Muscle layer of colon (tissue), 2 donors: Measurements from ENCODE around the gene NDE1.
"Not testable (repeated sequence)": the region's sequence is repeated elsewhere in the genome, so short reads cannot be mapped to it uniquely, and the experiment has no call there.

Source experiments
- H3K27ac ChIP-seq: one replicate; pipeline ENCODE4 v1.7.0; 2013; ENCODE audit warnings: low read depth, mild to moderate bottlenecking, low read length, moderate library complexity
- H3K27me3 ChIP-seq, 2 donors: one replicate each; pipeline ENCODE4 v1.7.0; 2013; ENCODE audit warnings: low read length in 2 of 2, mild to moderate bottlenecking in 2 of 2; ENCODE audit not compliant: insufficient read depth in 2 of 2, control insufficient read depth in 1 of 2
- H3K36me3 ChIP-seq: one replicate; pipeline ENCODE4 v1.7.0; 2013; ENCODE audit warnings: mild to moderate bottlenecking, low read length; ENCODE audit not compliant: insufficient read depth
- H3K4me1 ChIP-seq: one replicate; pipeline ENCODE4 v1.7.0; 2013; ENCODE audit warnings: mild to moderate bottlenecking, low read length; ENCODE audit not compliant: insufficient read depth
- H3K4me3 ChIP-seq, 2 donors: one replicate each; pipeline ENCODE4 v1.7.0; 2013; ENCODE audit warnings: low read length in 2 of 2, low read depth in 1 of 2, mild to moderate bottlenecking in 1 of 2, moderate library complexity in 1 of 2
- H3K9ac ChIP-seq: one replicate; pipeline ENCODE4 v1.7.0; 2013; ENCODE audit warnings: low read length
- H3K9me3 ChIP-seq: one replicate; pipeline ENCODE4 v1.7.0; 2013; ENCODE audit warnings: mild to moderate bottlenecking, low read length
- donor health status: abdominal sarcoma.
- donor health status: Adenocarcinoma of cecum.

The NDE1 gene

DNA sequence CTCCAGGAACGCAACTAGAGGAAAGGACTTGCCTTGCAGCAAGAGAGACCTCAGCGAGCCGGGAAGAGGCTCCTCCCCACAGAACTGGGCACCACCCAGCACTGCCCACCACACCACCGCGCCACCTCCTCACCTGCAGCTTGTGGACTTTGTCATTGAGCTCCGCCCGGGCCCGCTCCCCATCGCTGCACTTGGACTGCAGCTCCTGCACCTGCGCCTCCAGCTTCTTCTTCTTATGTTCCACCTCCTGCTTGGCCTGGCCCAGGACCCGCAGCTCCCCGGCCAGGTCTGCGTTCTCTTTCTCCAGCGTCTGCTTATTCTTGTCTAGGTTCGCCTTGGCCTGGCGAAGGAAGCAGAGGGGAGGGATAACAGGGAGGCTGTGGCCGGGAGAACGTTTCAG, 76.7 kb downstream of the NDE1 start:
- H3K9me3 ChIP-seq, result no peaks in the 10 kb centered on the region
- H3K27ac ChIP-seq, result no peak overlapping the region
- H3K4me1 ChIP-seq, result peaks cover 20% of the 10 kb centered on the region
- peaks cover 95% of the 10 kb centered on the region for H3K36me3 ChIP-seq
- H3K4me3 ChIP-seq, result no peak overlapping the region
- H3K9ac ChIP-seq, result no peak overlapping the region
- no peaks in the 10 kb centered on the region for H3K27me3 ChIP-seq

DNA sequence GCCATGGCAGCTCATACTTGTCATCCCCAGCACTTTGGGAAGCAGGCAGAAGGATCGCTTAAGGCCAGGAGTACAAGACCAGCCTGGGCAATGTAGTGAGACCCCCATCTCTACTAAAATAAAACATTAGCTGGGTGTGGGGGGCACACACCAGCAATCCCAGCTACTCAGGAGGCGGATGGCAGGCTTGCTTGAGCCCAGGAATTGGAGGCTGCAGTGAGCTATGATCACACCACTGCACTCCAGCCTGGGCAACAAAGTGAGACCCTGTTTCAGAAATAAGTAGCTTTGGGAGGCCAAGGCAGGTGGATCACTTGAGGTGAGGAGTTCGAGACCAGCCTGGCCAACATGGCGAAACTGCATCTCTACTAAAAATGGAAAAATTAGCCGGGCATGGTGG, 77.7 kb downstream of the NDE1 start:
- H3K9ac ChIP-seq, H3K9me3 ChIP-seq, H3K27me3 ChIP-seq, H3K4me3 ChIP-seq: not testable (repeated sequence)
- peak overlapping the region; percentile 6 for H3K27ac ChIP-seq
- peaks cover 94% of the 10 kb centered on the region for H3K36me3 ChIP-seq
- H3K4me1 ChIP-seq, result peaks cover 20% of the 10 kb centered on the region

DNA sequence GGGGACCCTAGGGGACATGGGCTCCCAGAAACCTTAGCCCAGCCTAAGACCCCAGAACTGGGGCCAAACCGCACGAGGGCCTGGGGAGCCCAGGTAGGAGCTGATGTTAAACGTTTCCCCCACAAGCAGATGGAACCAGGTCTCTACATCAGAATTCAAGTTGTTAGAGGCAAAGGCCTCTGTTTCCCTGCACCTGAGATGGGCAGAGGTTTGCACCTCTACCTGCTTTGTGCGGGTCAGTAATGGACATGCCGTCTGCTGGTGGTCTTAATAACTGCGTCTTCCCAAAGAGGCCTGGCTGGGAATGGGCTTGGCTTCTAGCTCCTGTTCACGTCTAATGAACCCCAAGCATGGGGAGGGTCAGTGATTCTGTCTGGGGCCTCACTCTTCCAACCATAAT, 79.1 kb downstream of the NDE1 start:
- Histone ChIP-seq H3K4me1 (peaks cover 22% of the 10 kb centered on the region), H3K9ac (no peak overlapping the region), H3K4me3 (no peak overlapping the region), H3K27ac (no peak overlapping the region), H3K27me3 (no peaks in the 10 kb centered on the region), H3K9me3 (no peaks in the 10 kb centered on the region), H3K36me3 (peaks cover 95% of the 10 kb centered on the region)

DNA sequence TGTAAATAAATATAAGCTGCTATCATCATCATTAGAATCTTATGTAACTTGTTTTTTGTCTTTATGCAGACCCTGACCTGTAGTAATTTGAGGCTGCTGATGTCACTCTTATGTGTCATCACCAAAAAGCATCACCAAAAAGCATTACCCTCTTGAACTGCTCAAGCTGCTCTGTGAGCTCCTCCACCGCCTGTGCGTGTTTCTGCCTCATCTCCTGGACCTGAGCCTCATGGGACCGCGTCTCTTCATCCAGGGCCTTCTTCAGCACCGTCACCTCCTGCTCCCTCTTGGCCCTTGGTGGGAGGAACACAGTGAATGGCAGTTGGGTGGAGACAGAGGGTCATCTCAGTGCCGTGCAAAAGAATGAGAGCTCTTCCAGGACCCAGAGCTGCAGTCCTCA, 82.4 kb downstream of the NDE1 start:
- Histone ChIP-seq H3K27me3 (no peaks in the 10 kb centered on the region), H3K4me1 (peaks cover 14% of the 10 kb centered on the region), H3K9ac (no peak overlapping the region), H3K4me3 (no peak overlapping the region), H3K36me3 (peaks cover 97% of the 10 kb centered on the region), H3K9me3 (no peaks in the 10 kb centered on the region), H3K27ac (no peak overlapping the region)

GRCh38 chr16:15735610-15736009, 85.6 kb downstream of the NDE1 start:
- peaks cover 14% of the 10 kb centered on the region for H3K4me1 ChIP-seq
- H3K27me3 ChIP-seq, result no peaks in the 10 kb centered on the region
- H3K36me3 ChIP-seq, result peaks cover 96% of the 10 kb centered on the region
- no peak overlapping the region for H3K27ac ChIP-seq
- no peak overlapping the region for H3K4me3 ChIP-seq
- H3K9me3 ChIP-seq, result no peaks in the 10 kb centered on the region
- H3K9ac ChIP-seq, result no peak overlapping the region

- H3K27me3 ChIP-seq, result no peaks in the 10 kb centered on the region
- peaks cover 9% of the 10 kb centered on the region for H3K4me1 ChIP-seq
- peaks cover 96% of the 10 kb centered on the region for H3K36me3 ChIP-seq
- H3K27ac ChIP-seq, result no peak overlapping the region
- no peak overlapping the region for H3K4me3 ChIP-seq
- H3K9me3 ChIP-seq, result no peaks in the 10 kb centered on the region
- H3K9ac ChIP-seq, result no peak overlapping the region
Observed at GRCh38 chr16:15736529-15736928, 86.5 kb downstream of the NDE1 start.

- no peak overlapping the region for H3K4me3 ChIP-seq
- H3K9me3 ChIP-seq, result no peaks in the 10 kb centered on the region
- peaks cover 9% of the 10 kb centered on the region for H3K4me1 ChIP-seq
- peaks cover 98% of the 10 kb centered on the region for H3K36me3 ChIP-seq
- no peak overlapping the region for H3K27ac ChIP-seq
- no peak overlapping the region for H3K9ac ChIP-seq
- no peaks in the 10 kb centered on the region for H3K27me3 ChIP-seq
Observed at GRCh38 chr16:15737140-15737644, 87.1 kb downstream of the NDE1 start.

DNA sequence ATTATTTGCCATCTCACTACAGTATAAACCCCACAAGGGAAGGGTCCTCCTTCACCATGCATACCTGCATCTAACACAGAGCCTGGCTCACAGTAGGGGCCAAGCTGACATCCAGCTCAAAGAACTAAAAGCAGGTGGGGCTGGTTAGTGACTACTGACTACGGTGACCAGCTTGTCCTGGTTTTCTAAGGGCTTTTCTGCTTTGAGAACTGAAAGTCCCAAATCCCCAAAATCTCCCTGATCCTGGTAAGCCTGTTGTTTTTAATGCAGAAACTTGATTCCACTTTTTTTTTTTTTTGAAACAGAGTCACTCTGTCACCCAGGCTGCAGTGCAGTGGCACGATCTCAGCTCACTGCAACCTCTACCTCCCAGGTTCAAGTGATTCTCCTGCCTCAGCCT, 89.4 kb downstream of the NDE1 start:
- peaks cover 95% of the 10 kb centered on the region for H3K36me3 ChIP-seq
- H3K27ac ChIP-seq, result no peak overlapping the region
- no peaks in the 10 kb centered on the region for H3K9me3 ChIP-seq
- no peak overlapping the region for H3K9ac ChIP-seq
- H3K27me3 ChIP-seq, result no peaks in the 10 kb centered on the region
- no peak overlapping the region for H3K4me3 ChIP-seq
- peaks cover 5% of the 10 kb centered on the region for H3K4me1 ChIP-seq

DNA sequence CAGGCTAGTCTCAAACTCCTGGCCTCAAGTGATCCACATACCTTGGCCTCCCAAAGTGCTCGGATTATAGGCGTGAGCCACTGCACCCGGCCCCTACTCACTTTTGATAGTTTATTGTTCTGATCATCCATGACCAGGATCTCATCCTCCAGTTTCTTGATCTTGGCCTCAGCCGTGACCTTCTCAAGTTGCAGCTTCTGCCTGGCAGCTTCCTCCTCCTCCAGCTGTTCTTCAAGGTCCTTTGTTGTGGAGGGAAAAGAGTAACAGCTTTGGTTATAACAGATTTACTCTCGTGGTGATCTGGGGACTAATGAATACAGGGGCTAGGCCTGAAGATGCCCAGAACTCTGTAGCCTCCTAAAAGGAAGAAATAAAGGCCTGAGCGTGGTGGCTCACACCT, 89.9 kb downstream of the NDE1 start:
- H3K27ac ChIP-seq, result no peak overlapping the region
- H3K4me1 ChIP-seq, result peaks cover 5% of the 10 kb centered on the region
- no peak overlapping the region for H3K4me3 ChIP-seq
- no peak overlapping the region for H3K9ac ChIP-seq
- H3K36me3 ChIP-seq, result peaks cover 95% of the 10 kb centered on the region
- no peaks in the 10 kb centered on the region for H3K27me3 ChIP-seq
- no peaks in the 10 kb centered on the region for H3K9me3 ChIP-seq

DNA sequence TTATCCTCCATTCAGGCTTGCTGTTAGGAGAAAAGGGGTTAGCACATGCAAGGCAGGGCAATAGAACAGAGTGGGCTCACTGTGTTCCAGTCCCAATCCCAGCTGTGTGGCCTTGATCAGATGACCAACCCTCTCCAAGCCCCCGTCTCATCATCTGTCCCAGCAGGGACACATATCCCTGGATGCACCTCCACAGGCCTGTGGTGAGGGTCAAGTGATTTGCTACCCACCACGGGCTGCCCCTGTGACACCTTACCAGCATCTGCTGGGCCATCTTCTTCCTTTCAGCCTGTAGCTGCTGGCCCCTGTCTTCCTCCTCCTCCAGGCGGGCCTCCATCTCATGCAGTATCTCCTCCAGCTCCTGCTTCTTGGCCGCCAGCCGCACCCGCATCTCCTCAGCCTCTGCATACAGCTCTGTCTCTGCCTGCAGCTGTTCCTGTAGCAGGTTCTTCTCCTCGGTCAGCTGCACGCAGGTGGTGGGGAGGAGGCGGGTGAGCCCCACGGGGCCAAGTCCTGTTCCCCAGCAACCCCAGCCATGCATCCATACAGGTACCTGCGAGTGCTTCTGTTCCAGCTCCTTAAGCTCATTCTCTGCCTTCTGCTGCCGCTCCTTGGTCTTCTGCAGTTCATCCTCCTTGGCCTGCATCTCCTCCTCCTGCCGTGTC, 91.3 kb downstream of the NDE1 start:
- peaks cover 5% of the 10 kb centered on the region for H3K4me1 ChIP-seq
- no peaks in the 10 kb centered on the region for H3K27me3 ChIP-seq
- H3K4me3 ChIP-seq, result no peak overlapping the region
- no peak overlapping the region for H3K9ac ChIP-seq
- H3K36me3 ChIP-seq, result peaks cover 90% of the 10 kb centered on the region
- H3K9me3 ChIP-seq, result no peaks in the 10 kb centered on the region
- H3K27ac ChIP-seq, result no peak overlapping the region

DNA sequence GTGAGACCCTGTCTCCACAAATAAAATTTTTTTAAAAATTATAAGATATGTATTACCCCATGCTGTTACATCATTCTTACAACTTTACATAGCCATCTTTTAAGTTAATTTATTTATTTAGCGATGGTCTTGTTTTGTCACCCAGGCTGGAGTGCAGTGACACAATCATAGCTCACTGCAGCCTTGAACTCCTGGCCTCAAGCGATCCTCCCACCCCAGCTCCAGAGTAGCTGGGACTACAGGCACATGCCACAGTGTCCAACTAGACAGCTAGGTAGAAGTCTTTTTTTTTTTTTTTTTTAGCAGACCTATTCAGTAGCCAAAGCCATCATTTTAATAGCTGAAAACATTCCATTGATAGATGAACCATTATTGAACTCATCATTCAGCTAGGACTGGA, 92.7 kb downstream of the NDE1 start:
- no peak overlapping the region for H3K9ac ChIP-seq
- H3K4me1 ChIP-seq, result peaks cover 5% of the 10 kb centered on the region
- H3K27me3 ChIP-seq, result no peaks in the 10 kb centered on the region
- peaks cover 90% of the 10 kb centered on the region for H3K36me3 ChIP-seq
- H3K4me3 ChIP-seq, result no peak overlapping the region
- no peaks in the 10 kb centered on the region for H3K9me3 ChIP-seq
- H3K27ac ChIP-seq, result no peak overlapping the region

DNA sequence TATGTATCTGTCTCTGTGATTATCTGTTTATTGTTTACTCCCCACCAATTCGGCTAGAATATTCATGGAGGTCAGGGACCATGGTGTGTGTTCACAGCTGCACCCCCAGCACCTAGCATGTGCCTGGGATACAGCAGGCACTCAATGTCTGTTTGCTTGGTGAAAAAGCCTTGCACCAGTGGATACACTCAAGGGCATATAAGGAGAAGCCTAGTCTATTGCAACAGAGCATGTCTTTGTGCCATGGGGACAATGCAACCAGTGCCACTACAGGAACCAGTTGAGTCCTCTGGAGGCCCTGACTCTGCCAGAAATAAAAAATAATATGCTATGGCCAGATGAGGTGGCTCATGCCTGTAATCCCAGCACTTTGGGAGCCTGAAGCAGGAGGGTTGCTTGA, 93.6 kb downstream of the NDE1 start:
- no peaks in the 10 kb centered on the region for H3K9me3 ChIP-seq
- H3K9ac ChIP-seq, result no peak overlapping the region
- H3K36me3 ChIP-seq, result peaks cover 91% of the 10 kb centered on the region
- H3K27ac ChIP-seq, result no peak overlapping the region
- no peaks in the 10 kb centered on the region for H3K27me3 ChIP-seq
- no peak overlapping the region for H3K4me3 ChIP-seq
- H3K4me1 ChIP-seq, result peaks cover 5% of the 10 kb centered on the region
